ENCODE measurements around the gene PRKG1.

DNA sequence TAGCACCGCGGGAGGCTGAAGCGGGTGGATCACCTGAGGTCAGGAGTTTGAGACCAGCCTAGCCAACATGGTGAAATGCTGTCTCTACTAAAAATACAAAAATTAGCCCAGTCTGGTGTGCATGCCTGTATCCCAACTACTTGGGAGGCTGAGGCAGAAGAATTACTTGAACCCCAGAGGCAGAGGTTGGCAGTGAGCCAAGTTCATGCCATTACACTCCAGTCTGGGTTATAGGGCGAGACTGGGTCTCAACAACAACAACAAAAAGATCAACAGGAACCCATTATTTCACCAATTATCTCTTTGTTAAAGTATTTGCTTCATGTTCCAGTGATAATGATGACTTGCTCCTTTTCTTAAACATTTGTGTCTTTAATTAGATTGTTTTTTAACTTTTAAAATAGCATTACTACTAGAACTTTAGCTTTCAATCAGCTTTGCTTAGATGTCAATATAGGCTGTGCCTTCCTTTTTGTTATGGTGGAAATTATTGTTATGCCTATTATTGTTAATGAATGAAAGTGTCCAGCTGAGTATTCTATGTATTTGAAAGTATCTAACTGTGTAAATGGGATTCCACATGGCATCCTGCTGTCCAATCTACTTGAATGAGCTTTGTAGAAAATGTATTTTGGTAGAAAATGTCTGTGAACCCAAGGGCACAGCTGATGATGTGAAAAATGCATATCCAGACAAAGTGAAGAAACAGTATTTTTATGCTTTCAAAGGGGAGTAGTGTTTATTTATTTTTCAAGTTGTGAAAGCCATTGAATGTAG lies 686.8 kb downstream of the PRKG1 start:
- TF ChIP-seq CTCF (IDR thresholded peaks at IDR 0.05; ENCODE audit: low read depth, low read length) (no peak), EZH2phosphoT487 (IDR thresholded peaks at IDR 0.05; ENCODE audit: low read depth) (no peak)

Measured in OCI-LY3 (cell line).